Stimulated activated CD8-positive, alpha-beta memory T cell treated with anti-CD3 and anti-CD28 coated beads, Interleukin-4, amount 100 ng/mL, for 48 hours (primary cell): Measurements from ENCODE around the gene CCDC184.
"Not testable (repeated sequence)": the region's sequence is repeated elsewhere in the genome, so short reads cannot be mapped to it uniquely, and the experiment has no call there.

Experiments used
- DNase-seq: peaks from one replicate; pipeline ENCODE4 v3.0.0-alpha.2; 2020

CCDC184 gene

DNA sequence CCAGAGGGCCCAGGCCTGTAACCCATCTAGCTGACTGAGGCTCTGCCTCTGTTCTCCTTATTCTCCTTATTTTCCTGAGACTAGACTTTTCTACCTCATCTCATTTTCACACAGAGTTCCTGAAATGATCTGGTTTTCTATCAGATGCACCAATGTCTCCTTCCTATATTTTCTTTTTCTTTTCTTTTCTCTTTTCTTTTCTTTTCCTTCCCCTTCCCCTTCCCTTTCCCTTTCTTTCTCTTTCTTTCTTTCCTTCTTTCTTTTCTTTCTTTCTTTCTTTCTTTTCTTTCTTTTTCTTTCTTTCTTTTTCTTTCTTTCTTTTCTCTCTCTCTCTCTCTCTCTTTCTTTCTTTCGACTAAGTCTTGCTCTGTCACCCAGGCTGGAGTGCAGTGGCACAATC, 3.0 kb upstream of the CCDC184 start:
- no peak for DNase-seq

DNA sequence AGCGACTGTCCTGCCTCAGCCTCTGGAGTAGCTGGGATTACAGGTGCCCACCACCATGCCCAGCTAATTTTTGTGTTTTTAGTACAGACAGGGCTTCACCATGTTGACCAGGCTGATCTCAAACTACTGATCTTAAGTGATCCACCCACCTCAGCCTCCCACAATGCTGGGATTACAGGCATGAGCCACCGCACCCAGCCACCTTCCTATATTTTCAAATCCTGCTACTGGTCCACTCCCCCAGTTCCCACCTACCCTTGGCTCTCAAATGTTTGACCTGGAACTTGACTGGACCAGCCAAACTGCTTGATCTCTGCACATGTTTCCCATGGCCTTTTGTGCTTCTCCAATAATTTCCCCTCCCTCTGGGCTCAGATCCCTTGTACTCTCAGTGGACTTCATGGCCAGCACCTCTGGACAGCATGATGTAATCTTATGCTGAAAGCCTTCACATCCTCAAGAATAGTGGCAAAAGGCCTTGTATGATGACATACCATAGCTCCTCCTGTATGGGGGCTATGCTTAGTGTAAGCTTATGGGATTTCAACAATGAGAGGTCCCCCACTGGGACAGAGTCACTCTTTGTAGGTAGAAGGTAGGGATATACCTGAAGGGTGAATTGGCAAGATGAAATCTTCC, 2.5 kb upstream of the CCDC184 start:
- DNase-seq: no peak

DNA sequence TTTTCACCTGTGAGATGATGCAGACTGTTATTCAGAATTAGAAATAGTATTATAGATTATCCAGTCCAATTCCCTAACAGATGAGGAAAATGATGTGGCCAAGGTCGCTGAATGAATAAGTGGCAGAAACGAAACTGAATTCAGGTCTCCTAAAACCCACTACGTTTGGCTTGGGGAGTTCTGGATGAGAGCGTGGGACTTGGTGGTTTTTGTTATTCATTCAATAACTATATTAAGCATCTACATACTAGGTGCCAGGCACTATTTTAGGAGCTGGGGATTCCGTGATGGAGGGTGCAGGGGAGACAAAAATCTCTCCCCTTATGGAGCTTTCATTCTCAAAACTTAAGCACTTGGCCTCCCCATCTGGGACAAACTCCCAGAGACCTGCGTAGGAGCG, 813 bp upstream of the CCDC184 start:
- DNase-seq: no peak

DNA sequence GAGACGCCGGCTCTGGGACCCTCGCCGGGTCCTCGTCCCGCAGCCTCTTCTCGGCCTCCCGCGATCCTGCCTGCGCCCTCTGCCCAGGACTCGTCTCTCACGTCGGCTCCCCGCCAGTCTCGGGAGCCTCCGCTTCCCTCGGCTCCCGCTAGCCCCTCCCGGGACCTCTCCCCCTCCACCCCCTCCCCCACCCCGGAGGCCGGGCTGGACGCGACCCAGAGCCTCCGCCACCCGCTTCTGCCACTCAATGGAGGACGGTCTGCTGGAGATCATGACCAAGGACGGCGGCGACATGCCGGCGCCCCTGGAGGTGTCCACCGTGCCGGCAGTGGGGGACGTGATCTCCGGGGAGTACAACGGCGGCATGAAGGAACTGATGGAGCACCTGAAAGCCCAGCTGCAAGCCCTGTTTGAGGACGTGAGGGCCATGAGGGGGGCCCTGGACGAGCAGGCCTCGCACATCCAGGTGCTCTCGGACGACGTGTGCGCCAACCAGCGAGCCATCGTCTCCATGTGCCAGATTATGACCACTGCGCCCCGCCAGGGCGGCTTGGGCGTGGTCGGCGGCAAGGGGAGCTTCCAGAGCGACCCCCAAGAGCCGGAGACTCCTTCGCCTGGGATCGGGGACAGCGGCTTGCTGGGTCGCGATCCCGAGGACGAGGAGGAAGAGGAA, 568 bp downstream of the CCDC184 start:
- DNase-seq: no peak

DNA sequence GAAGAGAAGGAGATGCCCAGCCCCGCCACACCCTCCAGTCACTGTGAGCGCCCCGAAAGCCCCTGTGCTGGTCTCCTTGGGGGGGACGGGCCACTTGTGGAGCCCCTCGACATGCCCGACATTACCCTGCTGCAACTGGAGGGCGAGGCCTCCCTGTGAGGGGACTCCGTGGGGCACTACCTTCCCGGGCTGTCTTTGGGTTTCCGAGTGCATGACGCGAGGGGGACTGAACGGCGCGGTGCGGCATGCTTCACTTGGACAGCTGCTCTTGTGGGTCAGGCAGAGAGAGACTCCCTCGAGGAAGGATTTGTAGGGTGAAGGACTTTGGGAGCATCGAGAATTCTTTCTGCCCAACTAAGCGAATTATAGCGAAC, 1.1 kb downstream of the CCDC184 start:
- DNase-seq: no peak

DNA sequence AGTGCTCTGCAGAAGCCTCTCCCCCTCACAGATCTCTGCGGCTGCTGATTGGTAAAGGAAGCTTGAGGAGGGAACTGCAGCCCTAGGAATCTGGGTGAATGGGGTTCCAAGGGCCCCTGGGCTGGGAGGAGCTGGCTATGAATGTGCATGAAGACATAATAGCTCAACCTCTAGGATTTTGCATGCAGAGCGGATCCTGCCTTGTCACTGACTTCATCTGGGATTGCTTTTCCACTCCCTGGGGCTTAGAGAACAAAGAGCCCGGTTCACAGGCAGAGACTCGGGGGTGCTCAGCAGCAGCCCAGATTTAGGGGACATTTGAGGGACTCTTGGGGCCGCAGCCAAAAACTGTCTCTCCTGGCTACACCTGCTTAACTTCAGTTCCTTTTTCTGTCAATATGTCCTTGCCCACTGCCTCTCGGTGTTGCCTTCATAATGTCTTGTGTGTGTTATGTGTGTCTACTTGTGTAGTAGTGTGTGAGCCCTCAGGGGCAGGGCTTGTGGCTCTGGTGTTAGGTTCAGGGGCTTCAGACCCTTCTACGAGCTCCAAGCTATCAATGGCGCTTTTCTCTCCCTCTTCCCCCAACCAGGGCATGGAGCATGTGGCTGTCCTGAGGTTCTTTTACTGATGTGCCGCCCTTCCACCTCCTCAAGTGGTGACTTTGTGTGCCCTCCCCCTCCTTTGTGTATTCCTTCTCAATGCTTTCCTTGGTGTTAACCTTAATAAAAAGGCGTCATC, 1.9 kb downstream of the CCDC184 start:
- no peak for DNase-seq

DNA sequence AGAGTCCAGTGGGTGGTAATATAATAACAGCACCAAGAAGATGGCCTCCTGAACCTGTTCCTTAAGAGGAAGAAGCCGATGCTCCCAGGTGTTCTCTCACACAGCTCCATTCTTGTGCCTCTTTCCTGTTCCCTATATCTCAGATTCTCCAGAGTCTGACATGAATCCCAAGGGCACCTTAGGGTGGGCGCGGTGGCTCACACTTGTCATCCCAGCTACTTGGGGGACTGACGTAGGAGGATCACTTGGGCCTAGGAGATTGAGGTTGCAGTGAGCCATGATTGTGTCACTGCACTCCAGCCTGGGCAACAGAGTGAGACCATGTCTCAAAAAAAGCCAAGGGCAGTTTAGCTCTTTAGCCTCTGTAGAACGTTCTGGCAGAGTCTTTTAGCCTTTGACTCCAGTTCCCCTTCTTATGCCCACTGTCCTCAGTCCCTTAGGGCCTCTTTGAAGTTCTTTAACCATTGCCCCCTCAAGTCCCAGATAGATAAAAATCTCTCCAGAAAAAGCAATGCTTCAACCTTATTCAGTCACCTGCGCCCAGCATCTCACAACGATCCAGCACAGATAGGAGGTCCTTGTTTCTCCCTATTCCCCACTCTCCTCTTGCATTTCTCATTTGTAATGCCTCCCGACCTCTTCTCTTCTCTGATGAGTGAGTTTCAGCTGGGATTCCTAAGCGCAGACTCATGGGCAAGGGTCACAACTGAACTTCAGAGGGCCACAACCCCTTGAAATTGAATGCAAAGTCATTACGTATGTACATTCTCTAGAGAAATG, 4.7 kb downstream of the CCDC184 start:
- no peak for DNase-seq

DNA sequence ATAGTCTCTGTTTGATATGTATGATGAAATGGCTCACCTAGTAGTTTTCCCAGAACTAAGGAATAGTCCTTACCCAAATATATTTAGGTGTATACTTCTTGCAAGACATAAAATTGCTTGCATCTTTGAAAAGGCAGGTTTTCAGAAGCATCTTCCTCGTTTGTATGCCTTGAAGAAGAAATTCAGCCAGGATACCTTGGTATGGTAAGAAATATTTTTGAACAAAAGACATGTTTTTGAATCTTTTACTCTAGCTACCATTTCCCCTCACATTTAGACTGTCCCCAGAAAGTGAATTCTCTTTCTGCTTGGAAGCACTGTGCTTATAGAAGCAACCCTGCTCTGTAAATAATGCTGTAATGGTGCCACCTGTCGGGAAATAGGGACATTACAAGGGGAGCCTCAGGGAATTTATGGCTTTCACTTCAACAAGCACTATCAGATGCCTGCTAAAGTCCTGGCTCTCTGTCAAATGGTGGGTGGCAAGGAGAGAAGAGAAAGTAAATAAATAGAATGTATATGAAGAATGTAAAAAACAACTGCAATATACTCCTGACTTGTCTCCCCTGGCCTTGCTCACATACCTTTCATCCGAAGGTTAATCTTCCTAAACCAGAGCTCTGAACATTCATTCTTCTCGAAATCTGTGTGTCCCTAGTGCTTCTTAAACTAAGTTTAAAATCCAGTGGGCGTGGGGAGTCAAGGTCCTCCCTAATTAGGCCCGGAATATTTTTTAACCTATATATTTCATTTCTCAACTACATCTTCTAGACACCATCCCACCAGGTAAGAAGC, 6.1 kb downstream of the CCDC184 start:
- DNase-seq: peak; percentile 84

DNA sequence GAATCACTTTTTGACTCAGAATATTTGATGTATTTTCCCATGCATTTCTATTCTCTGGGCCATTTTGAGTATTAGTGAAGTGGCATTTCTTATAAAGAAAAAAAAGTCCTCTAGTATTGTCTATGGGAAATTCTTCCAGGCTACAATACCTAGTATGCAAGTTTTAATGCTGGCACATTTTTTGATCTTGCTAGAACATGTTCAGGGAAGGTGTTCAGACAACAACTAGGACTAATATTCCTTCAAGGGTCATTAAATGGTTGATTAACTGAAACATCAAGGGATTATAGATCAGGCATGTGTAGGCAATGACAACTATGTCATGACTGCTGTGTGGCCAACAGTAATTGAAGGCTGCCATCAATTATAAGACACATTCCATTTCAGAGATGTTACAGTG, 7.7 kb downstream of the CCDC184 start:
- DNase-seq: no peak

DNA sequence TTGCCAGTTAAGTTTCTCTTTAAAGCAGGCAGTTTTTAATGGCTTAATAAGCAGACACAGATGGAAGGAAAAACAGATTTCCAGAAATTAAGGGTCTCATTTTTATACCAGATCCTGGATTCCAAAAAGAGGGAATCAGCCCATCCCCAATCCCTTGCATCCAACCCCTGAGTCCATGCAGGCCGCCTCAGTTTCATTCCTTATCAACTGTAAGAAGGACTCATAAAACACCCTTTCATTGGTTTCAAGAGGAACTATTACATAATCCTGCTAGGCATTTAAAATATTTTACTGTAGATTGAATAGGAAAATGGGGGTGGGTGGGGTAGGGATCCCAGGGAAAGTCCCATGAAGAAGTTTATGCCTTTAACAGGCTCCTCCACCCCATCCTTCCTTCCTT, 9.4 kb downstream of the CCDC184 start:
- no peak for DNase-seq

DNA sequence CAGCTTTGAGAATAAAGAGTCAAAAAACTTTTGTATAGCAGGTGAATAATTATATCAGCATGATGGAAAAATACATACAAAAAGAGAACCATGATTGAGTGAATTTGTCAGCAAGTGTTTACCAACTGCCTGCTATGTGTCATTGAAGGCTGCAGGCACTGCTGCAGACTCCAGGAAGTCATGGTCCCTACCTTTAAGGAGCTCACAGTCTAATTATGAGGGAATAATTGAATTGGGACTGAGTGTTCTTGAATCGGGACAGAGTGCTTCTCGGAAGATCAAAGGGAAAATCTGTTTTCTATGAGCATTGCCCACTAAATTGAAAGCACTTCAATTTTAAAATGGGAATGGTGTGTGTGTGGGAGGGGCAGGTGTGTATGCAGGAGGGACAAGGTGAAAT, 10.2 kb downstream of the CCDC184 start:
- no peak for DNase-seq

DNA sequence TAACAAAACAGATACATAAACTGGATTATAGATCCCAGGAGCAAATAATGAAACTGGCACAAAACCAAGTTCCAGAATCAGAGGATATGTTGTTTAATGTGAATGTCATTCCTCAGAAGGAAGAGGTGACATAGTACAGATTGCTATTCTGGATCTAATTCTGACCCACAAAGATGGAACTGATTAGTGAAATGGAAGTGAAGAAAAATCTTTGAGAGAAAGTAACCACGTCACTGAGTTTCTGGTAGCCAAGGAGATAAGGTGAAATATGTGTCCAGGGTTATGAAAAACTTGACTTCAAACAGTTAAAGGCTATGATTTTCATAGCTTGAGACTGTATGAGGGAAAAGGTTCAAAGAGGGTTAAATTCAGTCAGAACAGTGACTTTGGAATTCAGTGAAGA, 11.4 kb downstream of the CCDC184 start:
- no peak for DNase-seq

DNA sequence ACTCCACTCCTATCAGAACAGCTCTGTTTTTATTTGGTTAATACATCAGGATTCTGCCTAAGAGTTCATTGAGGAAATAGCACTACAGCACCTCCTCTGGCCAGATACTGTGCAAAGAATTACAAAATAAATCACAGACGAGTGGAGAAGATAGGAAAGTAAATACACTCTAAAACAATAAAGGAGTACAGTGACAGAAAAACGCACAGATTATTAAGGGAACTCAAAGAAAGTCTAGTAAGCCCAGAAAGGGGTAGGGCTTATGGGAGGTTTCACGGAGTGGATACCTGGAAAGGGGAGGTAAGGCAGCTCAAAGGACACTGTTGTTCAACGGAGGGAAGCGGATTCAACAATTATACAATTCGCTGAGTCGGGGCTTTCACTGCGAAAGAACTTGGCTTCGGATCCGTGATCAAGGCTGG, 14.1 kb downstream of the CCDC184 start:
- DNase-seq: no peak

DNA sequence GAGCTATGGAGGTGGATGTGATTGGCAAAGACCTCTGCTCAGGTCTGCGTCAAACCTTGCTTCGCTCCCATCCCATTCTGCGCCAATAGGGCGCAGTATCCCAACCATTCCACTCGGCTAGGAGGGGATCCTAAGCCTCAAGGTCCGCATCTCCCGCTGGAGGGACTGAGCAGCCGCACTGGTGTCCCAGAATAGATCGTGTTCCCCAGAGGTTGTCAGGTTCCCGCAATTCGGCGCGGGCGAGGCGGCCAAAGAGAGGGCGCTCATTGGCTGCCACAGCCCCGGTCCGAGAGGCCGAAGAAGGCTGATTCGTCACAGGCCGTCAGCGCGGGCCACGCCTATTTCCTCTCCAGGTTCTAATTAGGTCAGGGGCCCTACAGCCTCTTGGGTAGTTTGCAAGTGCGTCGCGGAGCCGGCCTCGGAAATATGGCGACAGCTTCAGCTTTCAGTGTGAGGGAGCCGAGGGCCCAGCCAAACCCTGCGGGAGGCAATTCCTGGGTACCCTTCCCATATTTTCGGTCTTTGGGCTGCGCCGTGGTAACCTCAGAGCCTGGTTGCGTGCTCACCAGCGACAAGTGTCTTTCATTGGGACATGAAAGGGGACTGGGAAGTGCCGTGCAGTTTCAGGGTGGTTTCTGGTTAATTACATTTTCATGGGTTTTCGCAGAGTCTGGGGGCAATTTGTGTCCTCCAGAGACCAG, 14.7 kb downstream of the CCDC184 start:
- DNase-seq: peak; percentile 94

DNA sequence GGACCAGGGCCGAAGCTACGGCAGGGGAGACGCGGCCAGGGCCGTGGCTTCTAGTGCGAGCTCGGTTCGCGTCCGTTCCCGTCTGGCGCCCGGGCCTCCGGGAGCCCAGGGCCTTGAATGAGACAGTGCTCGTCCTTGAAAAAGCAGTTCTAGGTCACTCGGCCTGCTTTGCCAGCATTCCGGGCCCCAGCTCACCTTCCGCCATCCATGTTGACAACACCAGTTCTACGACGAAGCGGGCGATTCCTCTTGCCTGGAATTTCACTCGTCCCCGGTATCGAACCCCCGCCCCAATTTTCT, 15.2 kb downstream of the CCDC184 start:
- peak; percentile 49 for DNase-seq

DNA sequence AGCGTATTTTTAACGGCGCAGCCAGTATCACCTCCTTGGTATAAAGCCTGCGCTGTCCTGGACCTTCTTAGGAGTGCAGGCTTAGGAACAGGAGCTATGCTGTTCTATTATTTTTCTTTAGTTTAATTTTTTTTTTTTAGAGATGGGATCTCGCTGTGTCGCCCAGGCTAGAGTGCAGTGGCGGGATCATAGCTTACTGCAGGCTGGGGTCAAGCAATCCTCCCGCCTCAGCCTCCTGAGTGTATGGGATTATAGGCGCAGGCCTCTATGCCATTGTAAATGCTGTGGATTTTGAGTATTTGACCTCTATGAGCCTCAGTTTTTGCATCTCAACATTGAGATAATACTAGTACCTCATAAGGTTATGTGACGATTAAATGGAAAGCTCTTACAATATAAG, 15.5 kb downstream of the CCDC184 start:
- DNase-seq: no peak

DNA sequence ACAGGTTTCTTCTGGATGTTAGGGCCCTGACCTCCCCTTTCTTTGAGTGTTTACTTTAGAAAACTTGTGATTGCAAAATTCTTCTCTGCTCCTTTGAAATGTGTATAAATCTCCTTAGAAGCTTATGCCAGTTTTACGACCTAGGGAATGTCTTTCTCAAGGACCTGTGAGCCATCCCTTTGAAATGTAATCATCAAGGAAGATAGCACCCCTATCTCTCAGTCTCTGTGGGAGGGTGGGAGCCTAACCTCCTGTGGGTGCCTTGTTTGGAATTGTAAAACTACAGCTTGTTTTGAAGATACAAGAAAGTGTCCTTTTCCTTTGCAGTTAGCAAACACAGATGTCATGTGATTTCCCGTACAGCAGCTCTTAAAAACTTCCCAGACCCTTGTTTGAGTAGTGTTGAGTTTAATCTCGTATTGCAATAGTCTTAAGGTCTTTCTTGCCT, 16.4 kb downstream of the CCDC184 start:
- DNase-seq: no peak

DNA sequence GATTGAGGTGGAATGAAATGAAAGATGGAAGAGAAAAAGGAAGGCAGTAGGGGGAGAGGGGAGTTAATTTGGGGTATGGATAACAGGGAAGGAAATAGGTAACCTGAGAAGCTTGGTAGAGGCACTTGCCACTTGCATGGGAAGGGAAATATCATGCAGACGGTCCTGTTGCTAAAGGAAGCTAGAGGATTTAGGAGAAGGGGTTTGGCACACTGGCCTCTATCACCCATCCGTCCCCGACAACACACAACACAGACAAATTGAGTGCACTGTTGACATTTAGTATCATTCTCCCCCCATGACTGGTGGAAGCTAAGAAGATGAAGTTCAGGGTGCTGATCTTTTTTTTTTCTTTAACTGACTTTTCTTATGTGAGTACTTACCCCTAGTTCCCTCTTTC, 17.6 kb downstream of the CCDC184 start:
- DNase-seq: no peak

DNA sequence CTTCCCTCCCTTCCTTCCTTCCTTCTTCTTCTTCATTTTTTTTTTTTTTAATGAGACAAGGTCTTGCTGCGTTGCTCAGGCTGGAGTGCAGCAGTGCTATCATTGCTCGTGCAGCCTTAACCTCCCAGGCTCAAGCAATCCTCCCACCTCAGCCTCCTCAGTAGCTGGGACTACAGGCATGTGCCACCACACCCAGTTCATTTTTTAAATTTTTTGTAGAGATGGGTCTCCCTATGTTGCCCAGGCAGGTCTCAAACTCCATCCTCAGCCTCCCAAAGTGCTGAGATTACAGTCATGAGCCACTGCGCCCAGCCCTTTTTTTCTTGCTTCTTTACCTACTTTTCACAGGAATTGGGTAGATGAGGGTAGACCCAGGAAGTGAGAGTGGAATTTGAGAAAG, 18.1 kb downstream of the CCDC184 start:
- DNase-seq: no peak

DNA sequence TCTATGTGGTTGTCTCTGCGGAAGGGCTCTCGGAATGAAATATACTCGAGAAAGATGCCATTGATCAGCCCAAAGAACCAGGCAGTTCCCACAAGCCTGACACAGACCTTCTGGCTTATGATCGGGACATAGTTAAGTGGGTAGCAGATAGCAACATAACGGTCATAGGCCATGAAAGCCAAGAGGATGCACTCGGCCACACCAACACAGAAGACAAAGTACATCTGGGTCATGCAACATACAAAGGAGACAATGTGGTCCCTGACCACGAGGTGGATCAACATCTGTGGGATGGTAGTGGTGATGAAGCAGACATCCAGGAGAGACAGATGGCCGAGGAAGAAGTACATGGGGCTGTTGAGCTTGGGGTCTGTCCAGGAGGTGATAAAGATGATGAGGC, 19.3 kb downstream of the CCDC184 start:
- DNase-seq: no peak

DNA sequence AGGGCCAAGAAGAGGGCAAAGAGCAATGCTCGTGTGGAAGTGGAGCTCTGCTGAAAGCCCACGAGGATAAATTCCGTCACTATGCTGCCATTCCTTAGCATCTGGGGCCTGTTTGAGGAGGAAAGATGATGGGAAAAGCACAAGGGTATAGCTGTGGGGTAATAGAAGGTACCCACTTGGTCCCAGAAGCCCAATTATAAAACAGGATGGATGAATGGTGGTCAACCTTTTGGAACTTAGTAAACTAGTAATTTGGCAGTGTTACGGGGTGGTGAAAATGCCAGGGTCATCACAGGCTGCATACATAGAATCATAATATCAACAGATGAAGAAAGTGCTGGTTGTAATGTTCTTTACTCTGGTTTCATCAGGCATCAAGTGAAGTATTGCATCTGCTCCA, 19.7 kb downstream of the CCDC184 start, which contains the start of gene OR10AD1:
TSS of gene OR10AD1 (minus strand) at position 101 of the 400 bp plus-strand sequence. CDS start at position 101, 0 bp downstream.
- no peak for DNase-seq

DNA sequence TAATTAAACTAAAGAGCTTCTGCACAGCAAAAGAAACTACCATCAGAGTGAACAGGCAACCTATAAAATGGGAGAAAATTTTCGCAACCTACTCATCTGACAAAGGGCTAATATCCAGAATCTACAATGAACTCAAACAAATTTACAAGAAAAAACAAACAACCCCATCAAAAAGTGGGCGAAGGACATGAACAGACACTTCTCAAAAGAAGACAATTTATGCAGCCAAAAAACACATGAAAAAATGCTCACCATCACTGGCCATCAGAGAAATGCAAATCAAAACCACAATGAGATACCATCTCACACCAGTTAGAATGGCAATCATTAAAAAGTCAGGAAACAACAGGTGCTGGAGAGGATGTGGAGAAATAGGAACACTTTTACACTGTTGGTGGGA, 26.1 kb downstream of the CCDC184 start:
- DNase-seq: not testable (repeated sequence)
